ENCODE results near the gene ZDHHC5. TPM values are rescaled to one million over a fixed set of nuclear protein-coding genes. Genes with fewer than 3 reads are reported as not detected.
A peak's percentile ranks its signal among the peaks of the same experiment; 100 is the strongest.

The ZDHHC5 gene
- total and polyA plus RNA-seq, 3 experiments from 2014 or later: 45.1 to 89.0 (median 83.9) TPM

GRCh38 chr11:57645689-57646085 is 22.2 kb upstream of the ZDHHC5 start:
- Histone ChIP-seq H3K4me1 (ENCODE audit: insufficient read depth, low read length) (peaks cover 19% of the 10 kb centered on the region), H3K27ac (ENCODE audit: low read depth, low read length) (no peak overlapping the region), H3K36me3 (ENCODE audit: insufficient read depth, low read length) (no peaks in the 10 kb centered on the region), H3K9me3 (ENCODE audit: low read length) (no peaks in the 10 kb centered on the region), H3K4me3 (ENCODE audit: low read length) (no peak overlapping the region), H3K27me3 (ENCODE audit: insufficient read depth, low read length, poor library complexity, severe bottlenecking) (peaks cover 34% of the 10 kb centered on the region)
- CTCF ChIA-PET: interaction anchor here (1.6 to 7.6 kb wide), 5 partner anchors 11 to 188 kb away, joined by 5 to 144 read pairs (median 15); partner anchors contain the start of genes CLP1 and UBE2L6
- no peaks in the 10 kb centered on the region for H3K9me3 Mint-ChIP-seq
- peak overlapping the region in 2 of 8 donors; percentile 61 to 81 for H3K27ac Mint-ChIP-seq
- H3K36me3 Mint-ChIP-seq: peaks cover 0 to 4% (median 2%) of the 10 kb centered on the region in 3 donors
- H3K4me1 Mint-ChIP-seq: peaks cover 22 to 48% (median 26%) of the 10 kb centered on the region in 3 donors
- no peak overlapping the region for H3K4me3 Mint-ChIP-seq
- POLR2A ChIA-PET: no interaction called here
- no peak for DNase-seq
- peaks cover 39 to 54% of the 10 kb centered on the region in 2 donors for H3K27me3 Mint-ChIP-seq

GRCh38 chr11:57646194-57646798 is 21.6 kb upstream of the ZDHHC5 start:
- peaks cover 34% of the 10 kb centered on the region for H3K27me3 ChIP-seq (ENCODE audit: insufficient read depth, low read length, poor library complexity, severe bottlenecking)
- DNase-seq: no peak
- H3K4me1 ChIP-seq (ENCODE audit: insufficient read depth, low read length): peaks cover 19% of the 10 kb centered on the region
- no peaks in the 10 kb centered on the region for H3K9me3 ChIP-seq (ENCODE audit: low read length)
- H3K27ac ChIP-seq (ENCODE audit: low read depth, low read length): no peak overlapping the region
- Mint-ChIP-seq H3K4me3 (peak overlapping the region in 2 of 7 donors; percentile 45 to 93), H3K27ac (peak overlapping the region in 5 of 8 donors; percentile 26 to 81 (median 56)), H3K4me1 (peaks cover 22 to 54% (median 26%) of the 10 kb centered on the region in 3 donors), H3K9me3 (no peaks in the 10 kb centered on the region), H3K27me3 (peaks cover 39 to 54% of the 10 kb centered on the region in 2 donors), H3K36me3 (peaks cover 0 to 4% (median 2%) of the 10 kb centered on the region in 3 donors)
- no peaks in the 10 kb centered on the region for H3K36me3 ChIP-seq (ENCODE audit: insufficient read depth, low read length)
- CTCF ChIA-PET: interaction anchor here (1.0 to 4.2 kb wide), 4 partner anchors 78 to 189 kb away, joined by 5 to 27 read pairs (median 5); partner anchors contain the start of gene UBE2L6
- no peak overlapping the region for H3K4me3 ChIP-seq (ENCODE audit: low read length)
- POLR2A ChIA-PET: no interaction called here

- CTCF ChIA-PET: interaction anchor here (1.0 to 4.2 kb wide), 5 partner anchors 79 to 189 kb away, joined by 3 to 27 read pairs (median 5); partner anchors contain the start of gene UBE2L6
- Mint-ChIP-seq H3K36me3 (peaks cover 0 to 4% (median 2%) of the 10 kb centered on the region in 3 donors), H3K4me3 (peak overlapping the region in 2 of 7 donors; percentile 45 to 93), H3K9me3 (no peaks in the 10 kb centered on the region), H3K4me1 (peaks cover 22 to 54% (median 25%) of the 10 kb centered on the region in 3 donors), H3K27ac (peak overlapping the region in 5 of 8 donors; percentile 56 to 94 (median 70)), H3K27me3 (peaks cover 36 to 54% of the 10 kb centered on the region in 2 donors)
- H3K4me1 ChIP-seq (ENCODE audit: insufficient read depth, low read length): peaks cover 19% of the 10 kb centered on the region
- H3K27me3 ChIP-seq (ENCODE audit: insufficient read depth, low read length, poor library complexity, severe bottlenecking): peaks cover 34% of the 10 kb centered on the region
- no peaks in the 10 kb centered on the region for H3K9me3 ChIP-seq (ENCODE audit: low read length)
- H3K4me3 ChIP-seq (ENCODE audit: low read length): no peak overlapping the region
- no peak overlapping the region for H3K27ac ChIP-seq (ENCODE audit: low read depth, low read length)
- H3K36me3 ChIP-seq (ENCODE audit: insufficient read depth, low read length): no peaks in the 10 kb centered on the region
- DNase-seq: no peak
- POLR2A ChIA-PET: no interaction called here
These were observed 21.1 kb upstream of the ZDHHC5 start for GRCh38 chr11:57646799-57647303.

DNA sequence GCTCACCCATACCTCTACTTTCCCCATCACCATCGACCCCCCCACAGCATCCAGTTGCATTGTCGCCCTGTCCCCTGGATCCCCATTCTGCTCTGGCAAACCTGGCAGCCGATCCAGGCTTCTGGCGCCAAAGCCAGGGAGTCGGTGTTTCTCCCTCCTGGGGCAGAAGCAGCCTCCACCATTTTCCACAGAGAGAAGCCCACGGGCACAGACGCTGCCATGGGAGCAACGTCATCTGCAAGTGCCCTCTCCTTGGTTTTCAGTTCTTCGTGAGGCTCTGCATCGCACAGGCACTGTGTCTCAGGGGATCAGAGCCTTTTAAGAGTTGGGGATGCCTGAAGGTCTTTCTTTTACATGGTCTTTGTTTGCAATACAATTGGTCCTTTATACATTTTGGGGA is 20.5 kb upstream of the ZDHHC5 start:
- Mint-ChIP-seq H3K27me3 (peaks cover 36 to 54% of the 10 kb centered on the region in 2 donors), H3K9me3 (no peaks in the 10 kb centered on the region), H3K4me3 (peak overlapping the region in 1 of 7 donors; percentile 93), H3K27ac (peak overlapping the region in 4 of 8 donors; percentile 88 to 98 (median 96)), H3K4me1 (peaks cover 23 to 54% (median 25%) of the 10 kb centered on the region in 3 donors), H3K36me3 (peaks cover 0 to 4% (median 2%) of the 10 kb centered on the region in 3 donors)
- ChIA-PET POLR2A (no interaction called here), CTCF (interaction anchor here (1.0 to 4.2 kb wide), 5 partner anchors 79 to 190 kb away, joined by 3 to 27 read pairs (median 5); partner anchors contain the start of gene UBE2L6)
- DNase-seq: no peak
- H3K4me1 ChIP-seq (ENCODE audit: insufficient read depth, low read length): peaks cover 19% of the 10 kb centered on the region
- no peaks in the 10 kb centered on the region for H3K9me3 ChIP-seq (ENCODE audit: low read length)
- no peaks in the 10 kb centered on the region for H3K36me3 ChIP-seq (ENCODE audit: insufficient read depth, low read length)
- peaks cover 34% of the 10 kb centered on the region for H3K27me3 ChIP-seq (ENCODE audit: insufficient read depth, low read length, poor library complexity, severe bottlenecking)
- no peak overlapping the region for H3K4me3 ChIP-seq (ENCODE audit: low read length)
- H3K27ac ChIP-seq (ENCODE audit: low read depth, low read length): no peak overlapping the region

DNA sequence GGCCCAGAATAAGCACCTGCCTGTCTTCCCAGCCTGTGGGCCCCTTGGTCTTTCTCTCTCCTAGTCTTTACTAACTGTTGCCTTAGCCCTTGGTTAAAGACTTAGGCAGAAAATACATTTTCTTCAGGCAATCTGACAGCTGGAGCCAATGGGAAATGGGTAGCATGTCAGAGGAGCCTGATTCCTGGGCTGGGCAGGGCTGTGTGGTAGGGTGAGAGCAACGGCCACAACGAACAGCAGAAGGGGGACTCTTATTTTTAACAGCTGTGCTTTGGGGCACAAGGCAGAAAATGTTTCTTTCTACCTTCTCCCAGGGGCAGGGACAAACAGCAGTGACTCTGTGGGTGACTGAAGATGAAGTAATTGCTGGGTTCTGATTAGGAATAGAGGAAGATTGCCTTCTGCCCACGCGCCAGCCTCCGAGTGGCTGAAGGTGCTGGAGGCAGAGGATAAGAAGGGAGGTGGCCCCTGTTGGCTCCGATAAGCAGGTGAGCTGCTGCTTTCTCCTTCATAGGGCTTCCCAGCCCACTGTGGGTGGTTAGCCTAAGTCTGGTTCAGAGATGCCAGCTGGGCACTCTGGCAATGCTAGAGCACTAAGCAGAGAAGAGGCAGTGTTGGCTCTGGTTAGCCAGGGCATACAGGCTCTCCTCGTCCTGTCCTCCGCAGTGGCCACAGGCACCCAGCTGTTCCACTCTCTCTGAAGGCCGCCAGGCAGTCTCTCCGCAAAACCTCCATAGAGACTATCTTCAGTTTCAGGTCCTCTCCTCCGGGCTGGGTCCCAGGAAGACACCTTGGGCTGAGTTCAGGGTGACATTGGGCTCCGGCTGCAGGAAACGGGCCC is 19.7 kb upstream of the ZDHHC5 start:
- Histone ChIP-seq H3K4me1 (ENCODE audit: insufficient read depth, low read length) (peaks cover 19% of the 10 kb centered on the region), H3K4me3 (ENCODE audit: low read length) (no peak overlapping the region), H3K36me3 (ENCODE audit: insufficient read depth, low read length) (no peaks in the 10 kb centered on the region), H3K27ac (ENCODE audit: low read depth, low read length) (no peak overlapping the region), H3K27me3 (ENCODE audit: insufficient read depth, low read length, poor library complexity, severe bottlenecking) (peaks cover 34% of the 10 kb centered on the region), H3K9me3 (ENCODE audit: low read length) (no peaks in the 10 kb centered on the region)
- Mint-ChIP-seq H3K27me3 (peaks cover 36 to 51% of the 10 kb centered on the region in 2 donors), H3K9me3 (no peaks in the 10 kb centered on the region), H3K4me1 (peaks cover 29 to 62% (median 31%) of the 10 kb centered on the region in 3 donors), H3K27ac (peak overlapping the region in 7 of 8 donors; percentile 84 to 98 (median 96)), H3K36me3 (peaks cover 0 to 4% (median 2%) of the 10 kb centered on the region in 3 donors), H3K4me3 (peak overlapping the region; percentile 77 to 93 (median 87))
- CTCF ChIA-PET: interaction anchor here (1.2 to 4.2 kb wide), 3 partner anchors 66 to 121 kb away, joined by 3 to 27 read pairs (median 4); partner anchors contain the start of gene UBE2L6
- POLR2A ChIA-PET: interaction anchor here (1.3 to 1.4 kb wide), 2 partner anchors 19 to 80 kb away, joined by 4 read pairs; partner anchors contain the start of gene UBE2L6
- DNase-seq: no peak

DNA sequence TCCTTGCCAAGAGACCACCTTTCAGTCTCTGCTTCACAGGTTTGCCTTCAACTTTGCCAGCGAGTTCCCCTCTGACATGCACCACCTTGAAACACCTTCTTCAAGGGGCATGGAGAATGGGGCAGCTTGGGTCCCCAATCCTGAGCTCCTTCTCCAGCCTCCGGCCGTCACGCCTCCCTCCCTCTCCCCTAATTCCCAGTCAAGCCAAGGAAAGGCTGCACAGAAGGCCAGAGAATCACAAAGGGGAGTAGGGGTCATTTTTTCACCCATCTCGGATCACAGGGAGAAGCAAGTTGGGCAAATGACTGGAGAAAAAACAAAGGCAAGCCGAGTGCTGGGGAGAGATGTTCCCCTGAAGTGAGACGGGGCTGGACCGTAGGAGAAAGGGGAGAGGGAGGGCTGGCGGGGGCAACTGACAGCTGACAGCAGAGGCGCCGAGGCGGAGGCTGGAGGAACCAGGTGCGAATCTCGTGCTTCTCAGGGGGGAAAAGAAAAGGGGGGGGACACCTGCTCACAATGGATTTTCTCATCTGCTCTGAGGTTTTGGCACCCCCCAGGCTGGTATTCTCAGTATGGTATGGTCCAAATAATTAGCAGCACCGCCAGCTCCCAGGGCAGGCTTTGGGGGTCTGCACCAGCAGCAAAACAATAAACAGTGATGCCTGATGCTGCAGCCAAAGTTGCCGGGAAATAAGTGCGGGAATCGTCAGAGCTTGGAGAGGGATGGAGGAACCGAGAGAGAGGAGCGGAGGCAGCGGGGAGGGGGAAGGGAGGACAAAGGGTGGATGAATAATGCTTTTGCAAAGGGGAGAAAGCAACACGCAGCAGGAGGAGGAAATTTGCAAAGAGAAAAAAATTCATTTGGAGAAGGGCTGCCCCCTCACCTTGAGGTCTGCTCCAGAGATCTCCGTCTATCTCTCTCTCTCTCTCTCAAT is 18.8 kb upstream of the ZDHHC5 start:
- Histone ChIP-seq H3K4me3 (ENCODE audit: low read length) (peak overlapping the region; percentile 66), H3K36me3 (ENCODE audit: insufficient read depth, low read length) (no peaks in the 10 kb centered on the region), H3K4me1 (ENCODE audit: insufficient read depth, low read length) (peaks cover 19% of the 10 kb centered on the region), H3K9me3 (ENCODE audit: low read length) (no peaks in the 10 kb centered on the region), H3K27me3 (ENCODE audit: insufficient read depth, low read length, poor library complexity, severe bottlenecking) (peaks cover 34% of the 10 kb centered on the region), H3K27ac (ENCODE audit: low read depth, low read length) (no peak overlapping the region)
- POLR2A ChIA-PET: interaction anchor here (1.3 to 1.4 kb wide), 2 partner anchors 18 to 81 kb away, joined by 4 read pairs; partner anchors contain the start of gene UBE2L6
- Mint-ChIP-seq H3K36me3 (peaks cover 0 to 4% (median 0%) of the 10 kb centered on the region in 3 donors), H3K4me3 (peak overlapping the region; percentile 77 to 93 (median 87)), H3K9me3 (no peaks in the 10 kb centered on the region), H3K27ac (peak overlapping the region; percentile 84 to 98 (median 94)), H3K4me1 (peaks cover 29 to 62% (median 33%) of the 10 kb centered on the region in 3 donors), H3K27me3 (peaks cover 33 to 48% of the 10 kb centered on the region in 2 donors)
- CTCF ChIA-PET: interaction anchor here (1.2 to 4.2 kb wide), 4 partner anchors 8 to 122 kb away, joined by 3 to 27 read pairs (median 4); partner anchors contain the start of gene UBE2L6
- peak in 1 of 5 donors; percentile 48 for DNase-seq
